ENCODE data around the gene SGPP2.

GRCh38 chr2:222450021-222450420 is 25.7 kb downstream of the SGPP2 start:
- TF ChIP-seq CTCF (conservative IDR thresholded peaks at IDR 0.05) (no peak), EZH2 (IDR thresholded peaks at IDR 0.05; ENCODE audit: low read depth) (no peak)

All from PC-9 (cell line).